ENCODE measurements around the gene CDH4.

Gene CDH4

GRCh38 chr20:61531553-61532345 lies 279.7 kb downstream of the CDH4 start:
- no peak for DNase-seq (ENCODE audit: low read depth in 1 of 2, low spot score in 1 of 2)
- no peak for TF ChIP-seq SPI1 (IDR thresholded peaks at IDR 0.05; ENCODE audit: borderline replicate concordance, low read depth)
- TF ChIP-seq REST (IDR thresholded peaks at IDR 0.05; ENCODE audit: insufficient replicate concordance, low read depth) = no peak
- no peak for TF ChIP-seq POLR2AphosphoS5 (IDR thresholded peaks at IDR 0.05; ENCODE audit: low read depth)
- TF ChIP-seq, protein P1, sequence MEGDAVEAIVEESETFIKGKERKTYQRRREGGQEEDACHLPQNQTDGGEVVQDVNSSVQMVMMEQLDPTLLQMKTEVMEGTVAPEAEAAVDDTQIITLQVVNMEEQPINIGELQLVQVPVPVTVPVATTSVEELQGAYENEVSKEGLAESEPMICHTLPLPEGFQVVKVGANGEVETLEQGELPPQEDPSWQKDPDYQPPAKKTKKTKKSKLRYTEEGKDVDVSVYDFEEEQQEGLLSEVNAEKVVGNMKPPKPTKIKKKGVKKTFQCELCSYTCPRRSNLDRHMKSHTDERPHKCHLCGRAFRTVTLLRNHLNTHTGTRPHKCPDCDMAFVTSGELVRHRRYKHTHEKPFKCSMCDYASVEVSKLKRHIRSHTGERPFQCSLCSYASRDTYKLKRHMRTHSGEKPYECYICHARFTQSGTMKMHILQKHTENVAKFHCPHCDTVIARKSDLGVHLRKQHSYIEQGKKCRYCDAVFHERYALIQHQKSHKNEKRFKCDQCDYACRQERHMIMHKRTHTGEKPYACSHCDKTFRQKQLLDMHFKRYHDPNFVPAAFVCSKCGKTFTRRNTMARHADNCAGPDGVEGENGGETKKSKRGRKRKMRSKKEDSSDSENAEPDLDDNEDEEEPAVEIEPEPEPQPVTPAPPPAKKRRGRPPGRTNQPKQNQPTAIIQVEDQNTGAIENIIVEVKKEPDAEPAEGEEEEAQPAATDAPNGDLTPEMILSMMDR (IDR thresholded peaks at IDR 0.05; ENCODE audit: insufficient read depth, low read length) = no peak
- TF ChIP-seq GABPA (IDR thresholded peaks at IDR 0.05; ENCODE audit: low read depth) = no peak
- Histone ChIP-seq H3K27me3 (ENCODE audit: insufficient read depth, poor library complexity, severe bottlenecking) (no peaks in the 10 kb centered on the region), H3K4me3 (replicated peaks; ENCODE audit: insufficient read depth, low read length) (no peak overlapping the region), H3K27ac (replicated peaks) (no peak overlapping the region)

DNA sequence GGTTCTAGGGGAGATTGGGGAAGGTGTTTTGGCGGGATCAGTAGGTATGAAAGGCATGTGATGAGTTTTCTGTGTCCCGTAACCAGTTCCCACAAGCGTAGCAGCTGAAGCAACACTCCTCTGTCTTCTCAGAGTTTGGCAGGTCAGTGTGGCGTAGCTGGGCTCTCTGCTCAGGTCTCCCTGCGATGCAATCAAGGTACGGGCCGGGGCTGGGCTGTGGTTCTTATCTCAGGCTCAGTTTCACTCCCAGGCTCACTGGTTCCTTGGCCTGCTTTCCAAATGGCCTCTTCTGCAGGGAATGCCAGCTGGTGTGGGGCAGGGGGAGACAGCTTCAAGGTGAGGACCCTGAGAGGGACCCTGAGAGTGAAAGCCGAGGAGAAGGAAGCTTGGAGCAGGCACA lies 280.7 kb downstream of the CDH4 start:
- Histone ChIP-seq H3K27ac (replicated peaks) (no peak overlapping the region), H3K27me3 (ENCODE audit: insufficient read depth, poor library complexity, severe bottlenecking) (no peaks in the 10 kb centered on the region), H3K4me3 (replicated peaks; ENCODE audit: insufficient read depth, low read length) (no peak overlapping the region)
- no peak for DNase-seq (ENCODE audit: low read depth in 1 of 2, low spot score in 1 of 2)
- TF ChIP-seq POLR2AphosphoS5 (IDR thresholded peaks at IDR 0.05; ENCODE audit: low read depth) (no peak), SPI1 (IDR thresholded peaks at IDR 0.05; ENCODE audit: borderline replicate concordance, low read depth) (no peak), GABPA (IDR thresholded peaks at IDR 0.05; ENCODE audit: low read depth) (no peak), REST (IDR thresholded peaks at IDR 0.05; ENCODE audit: insufficient replicate concordance, low read depth) (no peak)
- TF ChIP-seq, protein P1 (IDR thresholded peaks at IDR 0.05; ENCODE audit: insufficient read depth, low read length) = no peak

GRCh38 chr20:61533231-61533631 lies 281.2 kb downstream of the CDH4 start:
- no peak for TF ChIP-seq POLR2AphosphoS5 (IDR thresholded peaks at IDR 0.05; ENCODE audit: low read depth)
- TF ChIP-seq, protein P1 (IDR thresholded peaks at IDR 0.05; ENCODE audit: insufficient read depth, low read length) = no peak
- TF ChIP-seq GABPA (IDR thresholded peaks at IDR 0.05; ENCODE audit: low read depth) = no peak
- TF ChIP-seq REST (IDR thresholded peaks at IDR 0.05; ENCODE audit: insufficient replicate concordance, low read depth) = no peak
- no peak for TF ChIP-seq SPI1 (IDR thresholded peaks at IDR 0.05; ENCODE audit: borderline replicate concordance, low read depth)
- Histone ChIP-seq H3K27ac (replicated peaks) (no peak overlapping the region), H3K4me3 (replicated peaks; ENCODE audit: insufficient read depth, low read length) (no peak overlapping the region), H3K27me3 (ENCODE audit: insufficient read depth, poor library complexity, severe bottlenecking) (no peaks in the 10 kb centered on the region)
- no peak for DNase-seq (ENCODE audit: low read depth in 1 of 2, low spot score in 1 of 2)
